Neural cell (in vitro differentiated cells): ENCODE results near the gene RGS16.

Source experiments
- EP300 ChIP-seq: fragments of 450-650 bp; conservative IDR thresholded peaks from 2 replicates; pipeline ENCODE4 v1.6.1; 2014; ENCODE audit warnings: antibody characterized with exemption, mild to moderate bottlenecking, moderate library complexity; ENCODE audit not compliant: poor library complexity, severe bottlenecking
- EZH2 ChIP-seq: fragments of 200-600, 300-800 bp; shearing (Covaris generic), sonication (generic); IDR thresholded peaks from 2 replicates; pipeline ENCODE4 v1.6.1; 2014; ENCODE audit warnings: antibody characterized with exemption, low read length, borderline replicate concordance, mild to moderate bottlenecking; ENCODE audit not compliant: insufficient read depth, poor library complexity, severe bottlenecking
- MXI1 ChIP-seq: fragments of 450-650 bp; conservative IDR thresholded peaks from 2 replicates; pipeline ENCODE4 v1.6.1; 2014; ENCODE audit warnings: antibody characterized with exemption, mild to moderate bottlenecking; ENCODE audit not compliant: poor library complexity, severe bottlenecking
- POLR2AphosphoS5 ChIP-seq: IDR thresholded peaks from 2 replicates; pipeline ENCODE4 v1.6.1; 2012
- RAD21 ChIP-seq: fragments of 450-650 bp; conservative IDR thresholded peaks from 2 replicates; pipeline ENCODE4 v1.6.1; 2014; ENCODE audit warnings: antibody characterized with exemption, mild to moderate bottlenecking, moderate library complexity
- SMC3 ChIP-seq: fragments of 450-650 bp; conservative IDR thresholded peaks from 2 replicates; pipeline ENCODE4 v1.6.1; 2014; ENCODE audit warnings: antibody characterized with exemption, mild to moderate bottlenecking, moderate library complexity; ENCODE audit not compliant: poor library complexity
- TF ChIP-seq, protein P1 (sequence below): fragments of 450-650 bp; IDR thresholded peaks from 2 replicates; pipeline ENCODE4 v1.5.1; 2014; ENCODE audit warnings: antibody characterized with exemption, mild to moderate bottlenecking, moderate library complexity; ENCODE audit not compliant: poor library complexity, severe bottlenecking

DNA sequence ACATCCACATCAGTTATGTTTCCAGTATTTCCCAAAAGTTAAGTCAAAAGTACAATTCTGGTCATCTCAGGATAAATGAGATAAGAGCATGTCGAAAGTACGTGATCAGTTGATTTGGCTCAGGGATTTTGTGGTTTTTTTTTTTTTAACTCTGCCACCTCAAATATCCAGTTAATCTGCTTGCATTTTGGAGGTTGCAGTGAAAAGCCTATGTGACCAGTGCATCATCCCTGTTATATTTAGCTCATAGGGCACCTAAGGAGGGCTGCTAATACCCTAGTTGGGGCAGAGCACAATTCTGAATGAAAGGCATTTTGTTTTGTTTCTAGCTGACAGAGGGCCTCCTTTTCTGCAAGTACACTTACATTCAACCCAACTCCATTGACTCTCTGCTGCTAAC, 31.7 kb upstream of the RGS16 start:
- TF ChIP-seq, protein P1, sequence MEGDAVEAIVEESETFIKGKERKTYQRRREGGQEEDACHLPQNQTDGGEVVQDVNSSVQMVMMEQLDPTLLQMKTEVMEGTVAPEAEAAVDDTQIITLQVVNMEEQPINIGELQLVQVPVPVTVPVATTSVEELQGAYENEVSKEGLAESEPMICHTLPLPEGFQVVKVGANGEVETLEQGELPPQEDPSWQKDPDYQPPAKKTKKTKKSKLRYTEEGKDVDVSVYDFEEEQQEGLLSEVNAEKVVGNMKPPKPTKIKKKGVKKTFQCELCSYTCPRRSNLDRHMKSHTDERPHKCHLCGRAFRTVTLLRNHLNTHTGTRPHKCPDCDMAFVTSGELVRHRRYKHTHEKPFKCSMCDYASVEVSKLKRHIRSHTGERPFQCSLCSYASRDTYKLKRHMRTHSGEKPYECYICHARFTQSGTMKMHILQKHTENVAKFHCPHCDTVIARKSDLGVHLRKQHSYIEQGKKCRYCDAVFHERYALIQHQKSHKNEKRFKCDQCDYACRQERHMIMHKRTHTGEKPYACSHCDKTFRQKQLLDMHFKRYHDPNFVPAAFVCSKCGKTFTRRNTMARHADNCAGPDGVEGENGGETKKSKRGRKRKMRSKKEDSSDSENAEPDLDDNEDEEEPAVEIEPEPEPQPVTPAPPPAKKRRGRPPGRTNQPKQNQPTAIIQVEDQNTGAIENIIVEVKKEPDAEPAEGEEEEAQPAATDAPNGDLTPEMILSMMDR: no peak
- TF ChIP-seq MXI1 (no peak), EP300 (no peak), POLR2AphosphoS5 (no peak), RAD21 (no peak), EZH2 (no peak), SMC3 (no peak)
